Ovary (tissue), 3 donors: ENCODE data around the gene EZR.

ENCODE experiments used
- CTCF ChIP-seq, 3 donors: fragments of 450-650 bp in 2 of 3; fragments of 200-600 bp in 1 of 3; IDR thresholded peaks; one replicate each; pipeline versions ENCODE4 v1.5.1 to v1.8.0; 2016 to 2022; ENCODE audit warnings: antibody characterized with exemption in 3 of 3, mild to moderate bottlenecking in 1 of 3
- EP300 ChIP-seq: sonication (generic); formaldehyde crosslinking; IDR thresholded peaks from one replicate; pipeline ENCODE4 v1.6.1; 2017; ENCODE audit warnings: antibody characterized with exemption
- POLR2A ChIP-seq: fragments of 450-650 bp; IDR thresholded peaks from one replicate; pipeline ENCODE4 v1.6.1; 2017; ENCODE audit warnings: antibody characterized with exemption, mild to moderate bottlenecking, moderate library complexity
- donor health status: DM: no; HTN: no; CAD: no.

GRCh38 chr6:158847012-158847529, 27.9 kb upstream of the EZR start:
- TF ChIP-seq CTCF (IDR thresholded peaks at IDR 0.05) (no peak), POLR2A (no peak), EP300 (no peak)
